Measurements from ENCODE around the gene ZSCAN21.

DNA sequence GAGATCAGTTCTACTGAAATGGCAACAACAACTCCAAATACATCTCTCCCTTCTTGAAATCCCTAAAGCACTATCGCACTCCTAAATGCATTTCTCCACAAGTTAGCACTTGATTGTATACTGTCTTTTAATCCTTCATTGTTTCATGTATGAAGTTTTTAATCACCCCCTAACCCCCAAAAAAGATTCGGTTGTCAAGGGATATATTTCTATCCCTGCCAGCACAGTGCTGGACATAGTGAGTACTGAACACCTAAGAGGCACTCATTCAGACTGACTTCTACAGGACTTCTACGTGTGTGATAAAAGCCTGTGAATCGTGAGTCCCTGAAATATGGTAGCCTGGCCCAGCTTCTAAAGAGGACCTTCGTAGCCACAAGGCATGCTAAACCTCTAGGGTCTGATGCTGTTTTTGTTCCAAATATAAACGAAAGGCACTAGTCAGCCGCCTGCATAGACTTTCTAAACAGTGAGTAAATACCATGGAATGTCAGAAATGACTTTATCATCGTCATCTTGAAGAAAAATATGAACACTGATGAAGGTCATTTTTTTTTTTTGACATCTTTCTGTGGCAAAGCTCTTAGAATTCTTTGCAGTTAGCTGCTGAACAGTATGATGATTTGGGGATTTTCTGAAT, 14.6 kb upstream of the ZSCAN21 start:
- no peak for TF ChIP-seq TAF1 (IDR thresholded peaks at IDR 0.05; ENCODE audit: borderline replicate concordance, low read depth, low read length)
- TF ChIP-seq POLR2AphosphoS5 (IDR thresholded peaks at IDR 0.05; ENCODE audit: low read length) = no peak
- no peak for TF ChIP-seq CREM (IDR thresholded peaks at IDR 0.05; ENCODE audit: low read depth)
- no peak for TF ChIP-seq MXI1 (IDR thresholded peaks at IDR 0.05; ENCODE audit: low read depth, low read length)
- TF ChIP-seq BHLHE40 (IDR thresholded peaks at IDR 0.05; ENCODE audit: borderline replicate concordance in 1 of 2, low read depth in 2 of 2, low read length in 1 of 2) = no peak
- no peak for TF ChIP-seq ZBTB40 (IDR thresholded peaks at IDR 0.05; ENCODE audit: borderline replicate concordance)
- no peak for TF ChIP-seq BMI1 (IDR thresholded peaks at IDR 0.05; ENCODE audit: borderline replicate concordance)
- no peak for TF ChIP-seq CTCF (IDR thresholded peaks at IDR 0.05 in 2 of 3, conservative IDR thresholded peaks at IDR 0.05 in 1 of 3; ENCODE audit: control insufficient read depth in 2 of 3, extremely low read depth in 1 of 3, insufficient read depth in 1 of 3, low read depth in 3 of 3, low read length in 3 of 3)
- no peak for TF ChIP-seq NBN (IDR thresholded peaks at IDR 0.05)
- TF ChIP-seq CBX3 (IDR thresholded peaks at IDR 0.05; ENCODE audit: borderline replicate concordance, low read depth) = no peak

All from GM12878 (cell line).